ENCODE results near the gene DMBT1.

GRCh38 chr10:122643931-122644534 is 83.5 kb downstream of the DMBT1 start:
- no peak for TF ChIP-seq CTCF (conservative IDR thresholded peaks at IDR 0.05; ENCODE audit: low read depth, low read length)
- no peak for TF ChIP-seq RAD21 (IDR thresholded peaks at IDR 0.05; ENCODE audit: low read length)

Data from IMR-90 (cell line).